ENCODE measurements around the gene CCDC106.

CCDC106 gene

GRCh38 chr19:55647732-55648584 is at the start of gene CCDC106:
TSS of gene CCDC106 (plus strand) at chr19:55648212. CDS start at chr19:55649047, 835 bp downstream.
- peak; percentile 34 for DNase-seq (ENCODE audit: low spot score)

DNA sequence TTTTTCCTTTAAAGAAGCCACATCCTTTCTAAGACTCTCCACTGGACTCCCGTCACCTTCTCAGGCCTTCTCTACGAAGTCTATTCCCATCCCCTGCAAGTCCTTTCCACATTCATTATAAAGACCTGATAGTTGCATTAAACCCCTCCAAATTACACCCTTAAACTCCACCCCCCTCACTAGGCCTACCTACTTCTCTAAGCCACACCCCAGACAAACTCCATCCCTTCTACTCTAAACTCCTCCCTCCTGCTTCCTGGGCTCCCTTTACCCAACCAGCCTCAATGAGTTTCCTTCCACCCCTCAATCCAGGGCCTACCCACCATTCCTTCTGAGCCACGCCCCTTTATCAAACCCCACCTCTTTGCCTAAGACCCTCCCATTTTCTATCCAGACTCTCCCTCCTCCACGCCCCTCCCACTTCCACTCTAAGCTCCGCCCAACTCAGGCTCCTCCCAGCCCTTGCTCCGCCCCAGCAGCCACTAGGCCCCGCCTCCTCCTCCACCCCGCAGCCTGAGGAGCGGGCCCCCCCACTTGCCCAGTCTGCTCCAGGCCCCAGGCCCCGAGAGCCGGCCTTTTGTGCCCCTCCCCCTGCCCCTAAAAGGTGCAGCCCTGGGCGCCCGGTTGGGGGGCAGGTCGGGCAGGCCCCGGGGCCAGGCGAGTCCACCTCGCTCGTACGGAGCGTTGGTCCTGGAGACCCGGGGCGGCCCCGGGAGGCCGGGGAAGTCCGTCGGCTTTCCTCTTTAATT is 49.1 kb upstream of the CCDC106 start:
- peak; percentile 86 for DNase-seq (ENCODE audit: low spot score)

DNA sequence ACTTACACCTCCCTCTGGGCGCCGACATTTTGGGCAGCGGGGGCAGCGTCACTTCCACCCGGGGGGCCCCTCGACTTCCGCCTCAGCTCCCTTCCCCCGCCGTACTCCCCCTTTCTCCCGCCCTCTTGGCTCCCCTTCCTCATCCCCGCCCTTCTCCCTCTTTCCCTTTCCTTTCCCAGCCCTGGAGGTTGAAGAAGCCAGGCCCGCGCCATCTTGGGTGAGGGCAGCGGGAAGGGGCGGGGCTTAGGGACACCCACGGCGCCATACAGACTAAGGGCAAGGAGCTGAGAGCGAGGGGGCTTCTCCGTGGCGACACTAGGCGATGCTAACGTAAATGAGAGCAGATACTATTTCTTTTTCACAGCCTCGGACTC is 48.6 kb upstream of the CCDC106 start, which contains the start of gene FIZ1:
FIZ1 (minus strand) TSS at position 50 of the 374 bp plus-strand sequence. CDS start 1,652 bp downstream, outside the sequence.
- peak; percentile 97 for DNase-seq (ENCODE audit: low spot score)

DNA sequence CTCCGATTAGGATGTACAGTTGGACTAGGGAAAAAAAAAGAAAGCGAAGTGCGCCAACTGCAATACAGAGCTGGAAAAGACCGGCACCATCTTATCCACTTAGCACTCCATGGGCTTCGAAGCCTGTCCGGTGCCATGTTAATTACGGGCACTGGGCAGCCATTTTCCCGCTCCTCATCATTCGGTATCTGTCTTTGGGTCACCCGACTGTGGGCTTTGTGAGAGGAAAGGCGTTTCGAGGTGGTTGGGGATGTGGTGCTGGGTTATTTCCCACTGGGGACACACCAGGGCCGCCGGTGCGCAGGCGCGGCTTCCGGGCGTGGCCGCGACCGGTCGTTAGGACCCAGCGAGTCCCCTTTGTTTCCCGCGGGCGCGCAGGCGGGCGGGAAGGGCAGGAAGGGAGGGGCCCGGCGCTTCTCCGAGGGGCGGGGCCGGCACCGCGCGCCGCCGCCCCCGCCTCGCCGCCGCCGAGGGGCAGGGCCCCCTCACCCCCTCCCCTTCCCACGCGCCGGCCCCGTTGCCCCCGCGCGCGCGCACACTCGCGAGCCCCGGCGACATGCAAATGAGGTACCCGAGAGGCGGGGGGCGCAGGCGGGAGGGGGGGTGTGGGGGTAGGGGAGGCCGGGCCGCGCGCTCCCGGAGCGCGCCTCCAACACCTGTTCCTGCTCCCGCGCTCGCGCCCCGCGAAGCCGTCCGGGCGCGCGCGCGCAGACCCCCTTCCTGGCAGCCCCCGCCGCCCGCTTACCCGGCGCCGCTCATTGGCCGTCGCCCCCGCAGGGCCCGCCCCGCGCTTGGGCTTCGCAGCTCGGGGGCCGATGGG is 48.0 kb upstream of the CCDC106 start, which contains the start of gene ZNF524:
ZNF524 (plus strand) TSS at position 447 of the 820 bp plus-strand sequence. CDS start 1,825 bp downstream, outside the sequence.
- DNase-seq (ENCODE audit: low spot score), result peak; percentile 83

- DNase-seq (ENCODE audit: low spot score), result no peak
Observed at GRCh38 chr19:55600662-55601028, 47.4 kb upstream of the CCDC106 start.

DNA sequence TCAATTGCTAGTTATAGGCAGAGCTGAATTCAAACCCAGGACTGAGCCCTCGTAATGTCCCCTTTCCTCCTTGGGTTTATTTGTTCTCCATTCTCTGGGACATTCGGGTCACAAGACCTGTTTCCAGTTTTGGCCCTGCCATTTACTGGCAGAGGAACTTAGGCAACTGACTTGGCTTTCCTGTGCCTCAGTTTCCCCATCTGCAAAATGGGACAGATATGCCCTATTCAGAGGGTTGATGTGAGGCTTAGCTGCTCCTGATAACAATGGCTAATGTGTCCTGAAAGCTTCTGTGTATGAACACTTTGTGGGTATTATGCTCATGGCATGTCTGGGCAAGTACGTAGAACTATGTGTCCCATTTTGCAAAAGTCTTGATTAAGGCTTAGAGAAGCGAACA is 46.9 kb upstream of the CCDC106 start:
- DNase-seq (ENCODE audit: low spot score), result no peak

DNA sequence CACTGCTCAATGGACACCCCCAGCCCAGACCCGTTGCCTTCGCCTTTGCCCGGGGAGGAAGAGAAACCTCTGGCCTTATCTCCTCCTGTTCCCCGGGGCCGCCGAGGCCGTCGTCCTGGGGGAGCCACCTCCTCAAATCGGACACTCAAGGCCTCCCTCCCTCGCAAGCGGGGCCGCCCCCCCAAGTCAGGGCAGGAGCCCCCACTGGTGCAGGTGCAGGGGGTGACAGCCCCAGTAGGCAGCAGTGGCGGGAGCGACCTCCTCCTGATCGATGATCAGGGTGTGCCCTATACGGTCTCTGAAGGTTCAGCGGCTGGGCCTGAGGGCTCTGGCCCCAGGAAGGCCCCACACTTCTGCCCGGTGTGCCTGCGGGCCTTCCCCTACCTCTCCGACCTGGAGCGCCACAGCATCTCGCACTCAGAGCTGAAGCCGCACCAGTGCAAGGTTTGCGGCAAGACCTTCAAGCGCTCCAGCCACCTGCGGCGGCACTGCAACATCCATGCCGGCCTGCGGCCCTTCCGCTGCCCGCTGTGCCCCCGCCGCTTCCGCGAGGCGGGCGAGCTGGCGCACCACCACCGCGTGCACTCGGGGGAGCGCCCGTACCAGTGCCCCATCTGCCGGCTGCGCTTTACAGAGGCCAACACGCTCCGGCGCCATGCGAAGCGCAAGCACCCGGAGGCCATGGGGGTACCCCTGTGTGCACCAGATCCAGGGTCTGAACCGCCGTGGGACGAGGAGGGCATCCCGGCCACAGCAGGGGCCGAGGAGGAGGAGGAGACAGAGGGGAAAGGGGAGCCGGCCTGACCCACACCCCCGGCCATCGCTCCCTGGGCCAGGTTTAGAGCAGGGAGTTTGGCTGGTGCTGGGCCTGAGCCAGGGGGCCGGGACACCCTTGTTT is 45.7 kb upstream of the CCDC106 start:
- DNase-seq (ENCODE audit: low spot score), result no peak

- no peak for DNase-seq (ENCODE audit: low spot score)
Observed at GRCh38 chr19:55603115-55603514, 44.9 kb upstream of the CCDC106 start.

GRCh38 chr19:55603581-55604292 is 44.3 kb upstream of the CCDC106 start:
- no peak for DNase-seq (ENCODE audit: low spot score)

- DNase-seq (ENCODE audit: low spot score), result peak; percentile 99
Observed at GRCh38 chr19:55605207-55605636, 42.8 kb upstream of the CCDC106 start.

DNA sequence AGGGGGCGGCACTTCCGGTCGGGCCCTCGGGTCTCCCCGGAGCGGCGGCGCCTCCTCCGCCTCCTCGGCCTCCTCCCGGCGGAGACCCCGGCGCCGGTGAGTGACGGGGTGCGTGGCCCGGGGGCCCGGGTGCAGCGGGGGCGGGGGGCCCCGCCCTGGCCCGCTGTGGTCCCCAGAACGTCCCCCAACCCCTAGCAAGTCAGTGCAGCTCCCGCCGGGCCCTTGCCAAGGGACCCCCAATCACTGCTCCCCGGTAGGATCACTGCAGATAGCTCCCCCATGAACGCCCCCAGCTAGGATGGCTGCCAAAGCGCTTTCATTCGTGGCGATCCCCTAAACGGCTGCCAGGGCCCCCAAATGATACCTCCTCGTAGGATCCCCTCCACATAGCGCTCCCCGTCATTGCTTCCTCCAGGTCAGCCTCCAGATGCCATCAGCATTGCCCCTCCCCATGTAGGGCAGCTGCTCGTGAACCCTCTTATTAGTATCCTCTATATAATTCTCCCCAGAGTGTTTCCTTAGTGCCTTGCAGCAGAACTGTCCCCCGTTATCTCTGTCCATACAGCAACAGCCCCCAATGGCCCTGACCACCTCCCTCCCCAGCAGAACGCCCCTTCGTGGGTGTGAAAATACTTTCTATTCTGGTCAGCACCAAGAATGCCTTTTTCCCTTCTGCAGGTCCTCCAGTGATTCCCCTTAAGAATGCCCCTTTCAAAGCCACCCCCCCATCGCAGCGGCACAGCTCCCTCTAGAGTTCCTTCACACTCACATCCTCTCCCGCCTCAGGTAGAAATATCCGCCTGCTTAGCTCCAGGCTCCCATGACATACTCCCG is 42.2 kb upstream of the CCDC106 start, which contains the start of gene ZNF865:
ZNF865 (plus strand) TSS at position 11 of the 834 bp plus-strand sequence. CDS start 7,972 bp downstream, outside the sequence.
- peak; percentile 68 for DNase-seq (ENCODE audit: low spot score)

DNA sequence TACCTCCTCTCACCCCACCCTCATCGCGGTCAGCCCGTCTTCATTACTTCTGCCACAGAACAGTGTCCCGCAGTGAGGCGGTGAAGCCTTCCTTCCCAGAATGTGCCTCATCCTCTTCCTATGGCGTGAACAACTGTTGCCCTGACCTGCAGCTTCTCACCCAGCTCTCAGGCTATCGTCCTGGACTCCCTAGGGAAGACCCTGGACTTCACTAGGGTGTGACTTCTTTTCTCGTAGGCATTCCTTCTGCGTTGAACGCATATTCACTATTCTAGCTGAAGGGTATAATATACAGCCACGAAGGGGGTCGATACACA is 41.6 kb upstream of the CCDC106 start:
- no peak for DNase-seq (ENCODE audit: low spot score)

GRCh38 chr19:55606817-55607216 is 41.2 kb upstream of the CCDC106 start:
- no peak for DNase-seq (ENCODE audit: low spot score)

- no peak for DNase-seq (ENCODE audit: low spot score)
Observed at GRCh38 chr19:55609326-55609725, 38.7 kb upstream of the CCDC106 start.

DNA sequence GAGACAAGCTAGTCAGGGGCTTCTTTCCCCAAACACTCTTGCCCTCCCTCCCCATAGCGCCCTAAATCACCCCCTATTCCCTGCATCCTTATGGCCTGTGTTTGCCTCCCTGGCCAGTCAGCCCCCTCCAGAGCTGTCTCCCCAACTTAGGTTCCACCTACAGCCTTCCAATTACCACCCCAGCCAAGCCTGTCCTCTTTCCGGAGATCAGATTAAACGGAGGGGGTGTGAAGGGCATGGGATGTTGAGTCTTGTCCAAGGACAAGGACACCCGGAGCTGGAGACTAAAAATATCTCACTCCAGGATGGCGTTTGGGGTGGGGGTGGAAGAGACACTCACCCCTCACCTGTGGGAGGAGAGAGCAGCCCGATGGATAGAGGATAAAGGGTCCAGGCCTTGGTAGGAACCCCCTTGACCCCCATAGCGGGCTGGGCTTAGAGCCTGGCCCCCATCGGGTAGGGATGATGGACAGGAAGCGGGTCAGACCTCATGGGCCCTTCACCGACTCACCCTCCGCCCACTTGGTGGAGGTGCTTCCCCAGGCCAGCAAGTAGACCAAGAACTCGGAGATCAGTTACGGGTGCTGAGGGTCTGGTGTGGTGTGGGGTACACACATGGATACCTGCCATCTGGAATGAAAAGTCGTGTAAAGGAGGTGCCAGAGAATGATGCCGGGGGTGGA is 36.6 kb upstream of the CCDC106 start:
- DNase-seq (ENCODE audit: low spot score), result no peak

GRCh38 chr19:55611983-55612645 is 35.9 kb upstream of the CCDC106 start:
- DNase-seq (ENCODE audit: low spot score), result no peak

GRCh38 chr19:55613396-55613795 is 34.6 kb upstream of the CCDC106 start:
- no peak for DNase-seq (ENCODE audit: low spot score)
